GM19043 (cell line): ENCODE measurements around the gene PDZRN3.

Experiments used
- ATAC-seq: cut with Tn5 transposase; IDR thresholded peaks from one replicate; pipeline ENCODE4 v1.9.1; 2021; ENCODE audit warnings: low read depth; ENCODE audit not compliant: unreplicated experiment

The PDZRN3 gene

GRCh38 chr3:73561494-73561893 lies 63.2 kb downstream of the PDZRN3 start:
- no peak for ATAC-seq

- no peak for ATAC-seq
Observed at GRCh38 chr3:73559749-73560148, 65.0 kb downstream of the PDZRN3 start.

GRCh38 chr3:73558727-73559075 lies 66.0 kb downstream of the PDZRN3 start:
- no peak for ATAC-seq

- ATAC-seq: no peak
Observed at GRCh38 chr3:73557986-73558726, 66.6 kb downstream of the PDZRN3 start.

GRCh38 chr3:73556520-73557372 lies 68.0 kb downstream of the PDZRN3 start:
- no peak for ATAC-seq

GRCh38 chr3:73555076-73555475 lies 69.7 kb downstream of the PDZRN3 start:
- ATAC-seq: no peak

- ATAC-seq: no peak
Observed at GRCh38 chr3:73552700-73553099, 72.0 kb downstream of the PDZRN3 start.

- ATAC-seq: no peak
Observed at GRCh38 chr3:73550032-73550431, 74.7 kb downstream of the PDZRN3 start.

GRCh38 chr3:73549051-73549600 lies 75.6 kb downstream of the PDZRN3 start:
- ATAC-seq: no peak

GRCh38 chr3:73548436-73548835 lies 76.3 kb downstream of the PDZRN3 start:
- ATAC-seq: no peak

- no peak for ATAC-seq
Observed at GRCh38 chr3:73547427-73548248, 77.1 kb downstream of the PDZRN3 start.

- ATAC-seq: no peak
Observed at GRCh38 chr3:73546961-73547360, 77.8 kb downstream of the PDZRN3 start.

- no peak for ATAC-seq
Observed at GRCh38 chr3:73543412-73543811, 81.3 kb downstream of the PDZRN3 start.

- no peak for ATAC-seq
Observed at GRCh38 chr3:73542136-73542535, 82.6 kb downstream of the PDZRN3 start.

- ATAC-seq: no peak
Observed at GRCh38 chr3:73540969-73541740, 83.6 kb downstream of the PDZRN3 start.

- ATAC-seq: no peak
Observed at GRCh38 chr3:73538486-73538885, 86.3 kb downstream of the PDZRN3 start.

- no peak for ATAC-seq
Observed at GRCh38 chr3:73536952-73537351, 87.8 kb downstream of the PDZRN3 start.

- no peak for ATAC-seq
Observed at GRCh38 chr3:73536336-73536895, 88.3 kb downstream of the PDZRN3 start.

- ATAC-seq: no peak
Observed at GRCh38 chr3:73535931-73536330, 88.8 kb downstream of the PDZRN3 start.

GRCh38 chr3:73535137-73535536 lies 89.6 kb downstream of the PDZRN3 start:
- no peak for ATAC-seq
